Measurements from ENCODE around the gene KCNMA1. TPM values are rescaled to one million over a fixed set of nuclear protein-coding genes. Genes with fewer than 3 reads are reported as not detected.

The KCNMA1 gene
- polyA plus RNA-seq, 1 of the 3 experiments (the other 2 are of a cell fraction) = 107 TPM

- no peaks in the 10 kb centered on the region for H3K9me2 ChIP-seq
- no peak for DNase-seq
- peaks cover 5 to 62% of the 10 kb centered on the region in 2 experiments for H3K36me3 ChIP-seq (replicated peaks in 1 of 2; ENCODE audit: control insufficient read depth in 1 of 2, insufficient read depth in 2 of 2, low read length in 1 of 2)
- whole genome bisulfite sequencing (ENCODE audit: low lambda C conversion rate) = 81% methylated on average over 3 of the region's 3 CpGs
- no peaks in the 10 kb centered on the region for H3F3A ChIP-seq (replicated peaks; ENCODE audit: insufficient read depth)
- no peak overlapping the region for H3K4me2 ChIP-seq
- TF ChIP-seq FOXM1 (IDR thresholded peaks at IDR 0.05; ENCODE audit: low read depth) (no peak), USF1 (IDR thresholded peaks at IDR 0.05; ENCODE audit: borderline replicate concordance, low read depth) (no peak), PBX3 (IDR thresholded peaks at IDR 0.05) (no peak), IRF3 (IDR thresholded peaks at IDR 0.05; ENCODE audit: low read depth, low read length) (no peak), YY1 (IDR thresholded peaks at IDR 0.05; ENCODE audit: low read depth) (no peak), FOSL2 (IDR thresholded peaks at IDR 0.05; ENCODE audit: borderline replicate concordance, low read depth) (no peak), RCOR1 (IDR thresholded peaks at IDR 0.05; ENCODE audit: low read length) (no peak), FOXJ3 (CRISPR knock-in tag; IDR thresholded peaks at IDR 0.05) (no peak), MXI1 (IDR thresholded peaks at IDR 0.05; ENCODE audit: low read depth, low read length) (no peak)
- H3K27me3 ChIP-seq (ENCODE audit: insufficient read depth) = no peaks in the 10 kb centered on the region
- H3K79me2 ChIP-seq (ENCODE audit: insufficient read depth) = no peaks in the 10 kb centered on the region
- H3K9me3 ChIP-seq = peaks cover 5% of the 10 kb centered on the region; the same call in 1 of the 2 replicates
- no peak overlapping the region; a peak in 1 of 4 replicates for H3K27ac ChIP-seq (ENCODE audit: low read depth in 2 of 2, low read length in 1 of 2)
- ChIA-PET CTCF (no interaction called here), POLR2A (no interaction called here)
- H3K4me1 ChIP-seq (ENCODE audit: control insufficient read depth in 1 of 2, insufficient read depth in 2 of 2, low read depth in 1 of 2, low read length in 1 of 2) = peaks cover 0 to 12% of the 10 kb centered on the region in 2 experiments; a peak in 1 of 4 replicates
- H3K4me3 ChIP-seq (ENCODE audit: low read depth in 2 of 2, low read length in 1 of 2) = no peak overlapping the region
- no peak overlapping the region for H2AFZ ChIP-seq (ENCODE audit: low read depth)
- H4K20me1 ChIP-seq (ENCODE audit: insufficient read depth) = no peaks in the 10 kb centered on the region
- no peak overlapping the region for H3K9ac ChIP-seq
These were observed 627.2 kb downstream of the KCNMA1 start for GRCh38 chr10:77010430-77010829.

- ChIA-PET POLR2A (no interaction called here), CTCF (interaction anchor here (0.9 kb wide), 1 partner anchor 701 kb away, joined by 3 read pairs; no protein-coding TSS in a partner anchor)
- Histone ChIP-seq H3K27me3 (ENCODE audit: insufficient read depth) (no peaks in the 10 kb centered on the region), H3K79me2 (ENCODE audit: insufficient read depth) (no peaks in the 10 kb centered on the region), H3K4me1 (ENCODE audit: control insufficient read depth in 1 of 2, insufficient read depth in 2 of 2, low read depth in 1 of 2, low read length in 1 of 2) (peaks cover 0 to 7% of the 10 kb centered on the region in 2 experiments; a peak in 2 of 4 replicates), H3K36me3 (replicated peaks in 1 of 2; ENCODE audit: control insufficient read depth in 1 of 2, insufficient read depth in 2 of 2, low read length in 1 of 2) (peaks cover 5 to 66% of the 10 kb centered on the region in 2 experiments), H3K4me3 (ENCODE audit: low read depth in 2 of 2, low read length in 1 of 2) (no peak overlapping the region; a peak in 1 of 4 replicates), H3K27ac (ENCODE audit: low read depth in 2 of 2, low read length in 1 of 2) (no peak overlapping the region), H2AFZ (ENCODE audit: low read depth) (no peak overlapping the region), H3K9ac (no peak overlapping the region), H3K4me2 (no peak overlapping the region), H3F3A (replicated peaks; ENCODE audit: insufficient read depth) (no peaks in the 10 kb centered on the region), H3K9me2 (no peaks in the 10 kb centered on the region), H4K20me1 (ENCODE audit: insufficient read depth) (no peaks in the 10 kb centered on the region), H3K9me3 (peaks cover 5% of the 10 kb centered on the region; the same call in 1 of the 2 replicates)
- WGBS (ENCODE audit: low lambda C conversion rate) = 88% methylated on average over 5 of the region's 5 CpGs
- no peak for DNase-seq
- TF ChIP-seq YY1 (IDR thresholded peaks at IDR 0.05; ENCODE audit: low read depth) (no peak), EP300 (IDR thresholded peaks at IDR 0.05; ENCODE audit: borderline replicate concordance in 1 of 2, low read depth in 1 of 2, low read length in 1 of 2) (no peak), MAX (IDR thresholded peaks at IDR 0.05; ENCODE audit: low read depth) (no peak), TAF1 (IDR thresholded peaks at IDR 0.05; ENCODE audit: borderline replicate concordance, low read depth, low read length) (no peak), NFIC (IDR thresholded peaks at IDR 0.05; ENCODE audit: borderline replicate concordance) (no peak), NRF1 (IDR thresholded peaks at IDR 0.05; ENCODE audit: low read depth, low read length) (no peak), CHD2 (IDR thresholded peaks at IDR 0.05; ENCODE audit: low read length, partially characterized antibody) (no peak), MXI1 (IDR thresholded peaks at IDR 0.05; ENCODE audit: low read depth, low read length) (no peak), USF2 (IDR thresholded peaks at IDR 0.05; ENCODE audit: borderline replicate concordance, low read depth, low read length) (no peak), MEF2A (IDR thresholded peaks at IDR 0.05; ENCODE audit: borderline replicate concordance, low read depth) (no peak), EZH2phosphoT487 (IDR thresholded peaks at IDR 0.05; ENCODE audit: borderline replicate concordance, low read depth) (no peak), GABPA (IDR thresholded peaks at IDR 0.05; ENCODE audit: low read depth) (no peak), IRF3 (IDR thresholded peaks at IDR 0.05; ENCODE audit: low read depth, low read length) (no peak), GATA2 (CRISPR knock-in tag; IDR thresholded peaks at IDR 0.05) (no peak), SMC3 (IDR thresholded peaks at IDR 0.05; ENCODE audit: low read depth, low read length) (no peak), RFX5 (IDR thresholded peaks at IDR 0.05; ENCODE audit: low read length) (no peak), FOXJ3 (CRISPR knock-in tag; IDR thresholded peaks at IDR 0.05) (no peak)
These were observed 629.8 kb downstream of the KCNMA1 start for GRCh38 chr10:77007834-77008233.

Measured in SK-N-SH (cell line).